Hematopoietic multipotent progenitor cell (in vitro differentiated cells): ENCODE results near the gene CDX1. TPM values are rescaled to one million over a fixed set of nuclear protein-coding genes. Genes with fewer than 3 reads are reported as not detected.

Source experiments
- DNase-seq, 3 donors: peaks; one replicate each; pipeline ENCODE4 v3.0.0-alpha.2; 2011 to 2015; ENCODE audit warnings: low read depth in 2 of 3, low spot score in 2 of 3
- total RNA-seq: library from RNA; depleted of rRNA; stranded (reverse); fragments of >200 nt; gene quantifications from one replicate; pipeline ENCODE4 v1.2.3, GENCODE V29; 2012

Gene CDX1
- total RNA-seq, 1 donor = not detected

DNA sequence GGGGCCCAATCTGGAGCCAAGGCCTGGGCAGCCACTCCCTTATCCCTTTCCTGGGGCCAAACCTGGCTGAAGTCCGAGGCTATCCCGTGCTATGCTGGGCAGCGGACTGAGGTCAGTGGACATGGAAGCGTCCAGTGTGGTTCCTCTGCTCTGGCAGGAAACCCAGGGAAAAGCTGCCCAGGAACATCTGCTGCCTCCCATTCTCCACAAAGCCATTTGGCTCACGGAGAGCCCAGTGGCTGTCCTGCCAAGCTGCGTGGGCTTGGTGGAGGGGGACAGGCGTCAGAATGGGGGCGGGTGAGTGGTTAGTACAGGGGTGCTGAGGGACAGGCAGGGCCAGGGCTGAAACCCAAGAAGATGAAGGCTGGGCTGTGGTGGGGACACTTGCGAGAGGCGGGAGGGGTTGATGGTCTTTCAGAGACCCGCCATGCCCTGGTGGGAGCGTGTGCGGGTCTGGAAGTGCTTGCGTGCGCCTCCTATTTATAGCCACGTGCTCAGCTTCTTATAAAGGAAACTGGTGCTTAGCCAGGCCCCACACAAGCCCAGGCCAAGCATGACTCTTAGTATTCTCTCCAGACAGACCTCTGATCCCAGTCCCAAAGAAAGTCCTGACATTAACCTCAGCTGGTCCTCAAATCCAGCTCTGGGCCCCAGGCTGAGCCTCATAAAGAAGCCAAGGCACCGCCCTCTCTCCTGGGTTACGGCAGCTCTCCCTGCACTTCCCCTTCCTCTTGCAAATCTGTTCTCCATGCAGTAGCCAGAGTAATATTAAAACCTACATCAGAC lies 13.9 kb downstream of the CDX1 start:
- DNase-seq = no peak

DNA sequence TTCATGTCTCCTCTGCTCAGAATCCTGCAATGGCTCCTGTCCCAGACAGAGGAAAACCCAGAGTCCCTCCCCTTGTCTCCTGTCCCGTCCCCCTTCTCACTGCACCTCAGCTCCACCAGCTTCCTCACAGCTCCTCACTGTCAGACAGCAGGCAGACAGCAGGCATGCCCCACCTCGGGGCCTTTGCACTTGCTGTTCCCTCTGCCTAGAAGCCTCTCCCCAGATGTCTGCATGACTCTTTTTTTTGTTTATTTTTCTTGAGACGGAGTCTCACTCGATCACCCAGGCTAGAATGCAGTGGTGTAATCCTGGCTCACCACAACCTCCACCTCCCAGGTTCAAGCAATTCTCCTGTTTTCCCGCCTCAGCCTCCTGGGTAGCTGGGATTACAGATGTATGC lies 14.4 kb downstream of the CDX1 start:
- no peak for DNase-seq

DNA sequence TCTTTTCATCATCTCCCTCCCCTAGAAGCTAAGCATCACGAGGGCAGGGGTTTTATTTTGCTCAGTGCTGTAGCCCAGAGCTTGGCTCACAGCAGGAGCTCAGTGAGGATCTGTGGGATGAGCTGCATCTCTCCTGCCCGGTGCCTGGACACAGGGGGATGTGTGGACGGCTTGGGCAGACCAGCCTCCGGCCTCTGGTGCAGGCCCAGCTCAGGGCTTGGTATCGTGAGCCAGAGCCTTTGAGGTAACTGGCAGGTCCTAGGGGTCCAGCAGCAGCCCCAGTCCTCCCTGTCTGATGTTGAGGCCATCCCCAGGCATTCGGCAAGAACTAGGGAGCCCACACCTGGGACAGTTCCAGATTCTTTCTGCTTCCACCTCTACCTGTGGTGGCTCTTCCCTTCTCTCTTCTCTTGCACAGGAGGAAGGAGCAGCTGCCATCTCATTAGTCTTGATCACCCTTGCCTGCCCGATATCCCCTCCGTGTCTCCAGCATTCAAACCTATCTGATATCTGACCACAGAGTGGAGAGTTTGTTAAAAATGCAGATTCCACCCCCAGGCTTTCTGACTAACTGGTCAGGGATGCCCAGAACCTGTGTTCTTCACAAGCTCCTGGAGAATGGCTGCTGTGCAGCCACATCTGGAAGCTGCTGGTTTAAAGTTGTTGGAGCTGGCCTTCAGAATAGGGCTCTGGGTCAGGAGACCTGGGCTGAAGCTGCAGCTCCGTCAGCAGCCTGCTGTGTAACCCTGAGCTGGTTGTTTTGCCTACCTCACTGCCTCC lies 15.4 kb downstream of the CDX1 start:
- no peak for DNase-seq

DNA sequence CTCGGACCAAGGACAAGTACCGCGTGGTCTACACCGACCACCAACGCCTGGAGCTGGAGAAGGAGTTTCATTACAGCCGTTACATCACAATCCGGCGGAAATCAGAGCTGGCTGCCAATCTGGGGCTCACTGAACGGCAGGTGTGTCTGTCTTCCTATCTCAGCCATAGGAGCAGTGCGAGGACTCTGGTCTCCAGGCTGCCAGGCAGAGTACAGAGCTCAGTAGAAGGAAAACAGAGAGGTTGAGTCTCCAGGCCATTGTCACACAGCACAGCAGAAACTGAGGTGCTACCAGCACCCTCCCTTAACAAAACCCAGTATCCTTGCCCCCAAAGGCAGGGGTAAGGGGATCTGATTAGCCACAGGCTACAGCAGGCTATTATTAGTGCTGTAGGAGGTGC lies 16.2 kb downstream of the CDX1 start:
- no peak for DNase-seq

DNA sequence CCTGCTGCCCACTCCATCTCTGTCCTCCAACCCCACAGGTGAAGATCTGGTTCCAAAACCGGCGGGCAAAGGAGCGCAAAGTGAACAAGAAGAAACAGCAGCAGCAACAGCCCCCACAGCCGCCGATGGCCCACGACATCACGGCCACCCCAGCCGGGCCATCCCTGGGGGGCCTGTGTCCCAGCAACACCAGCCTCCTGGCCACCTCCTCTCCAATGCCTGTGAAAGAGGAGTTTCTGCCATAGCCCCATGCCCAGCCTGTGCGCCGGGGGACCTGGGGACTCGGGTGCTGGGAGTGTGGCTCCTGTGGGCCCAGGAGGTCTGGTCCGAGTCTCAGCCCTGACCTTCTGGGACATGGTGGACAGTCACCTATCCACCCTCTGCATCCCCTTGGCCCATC lies 16.9 kb downstream of the CDX1 start:
- DNase-seq = no peak

DNA sequence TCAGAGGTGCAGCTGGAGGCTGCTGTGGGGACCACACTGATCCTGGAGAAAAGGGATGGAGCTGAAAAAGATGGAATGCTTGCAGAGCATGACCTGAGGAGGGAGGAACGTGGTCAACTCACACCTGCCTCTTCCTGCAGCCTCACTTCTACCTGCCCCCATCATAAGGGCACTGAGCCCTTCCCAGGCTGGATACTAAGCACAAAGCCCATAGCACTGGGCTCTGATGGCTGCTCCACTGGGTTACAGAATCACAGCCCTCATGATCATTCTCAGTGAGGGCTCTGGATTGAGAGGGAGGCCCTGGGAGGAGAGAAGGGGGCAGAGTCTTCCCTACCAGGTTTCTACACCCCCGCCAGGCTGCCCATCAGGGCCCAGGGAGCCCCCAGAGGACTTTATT lies 17.4 kb downstream of the CDX1 start:
- no peak for DNase-seq

DNA sequence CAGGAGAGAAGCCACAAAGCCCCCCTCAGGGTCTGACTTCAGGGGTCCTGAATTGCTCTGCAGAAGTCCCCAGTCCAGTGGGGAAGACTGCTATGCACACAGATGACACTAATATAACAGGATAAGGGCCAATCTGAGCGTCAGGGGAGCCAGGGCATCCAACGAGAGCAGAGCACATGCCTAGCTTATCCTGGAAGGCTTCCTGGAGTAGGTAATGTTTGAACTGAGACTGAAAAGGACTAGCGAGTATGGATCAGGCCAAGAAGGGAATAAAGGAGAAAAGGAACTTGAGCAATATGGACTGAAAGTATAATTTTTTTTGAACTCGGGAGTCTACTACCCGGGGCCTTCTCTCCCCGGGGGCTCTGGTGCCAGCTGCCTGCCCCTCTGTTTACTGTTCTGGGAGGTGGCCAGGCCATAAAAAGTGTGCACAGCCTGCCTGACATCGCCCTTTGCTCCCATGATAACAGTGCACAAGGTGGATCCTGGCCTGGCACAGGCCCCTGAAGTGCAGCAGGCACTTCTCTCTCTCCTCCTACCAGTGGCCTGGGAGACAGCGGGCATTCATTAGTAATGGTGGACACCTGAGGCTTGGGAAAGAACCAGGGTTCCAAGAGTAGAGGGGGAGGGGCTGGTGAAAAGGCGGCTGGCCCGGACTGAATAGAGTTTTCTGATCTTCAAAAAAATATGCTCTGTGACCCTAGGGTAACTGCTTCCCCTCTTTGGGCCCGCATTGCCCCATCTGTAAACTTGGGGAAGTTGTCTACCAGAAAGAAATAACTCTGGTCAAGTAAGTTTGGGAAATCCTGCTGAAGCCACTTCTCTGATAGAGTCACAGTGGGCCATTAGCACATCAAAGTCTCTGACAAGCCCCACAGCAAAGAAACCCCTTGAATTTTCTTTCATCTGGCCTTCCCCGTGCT lies 18.7 kb downstream of the CDX1 start:
- DNase-seq = no peak

DNA sequence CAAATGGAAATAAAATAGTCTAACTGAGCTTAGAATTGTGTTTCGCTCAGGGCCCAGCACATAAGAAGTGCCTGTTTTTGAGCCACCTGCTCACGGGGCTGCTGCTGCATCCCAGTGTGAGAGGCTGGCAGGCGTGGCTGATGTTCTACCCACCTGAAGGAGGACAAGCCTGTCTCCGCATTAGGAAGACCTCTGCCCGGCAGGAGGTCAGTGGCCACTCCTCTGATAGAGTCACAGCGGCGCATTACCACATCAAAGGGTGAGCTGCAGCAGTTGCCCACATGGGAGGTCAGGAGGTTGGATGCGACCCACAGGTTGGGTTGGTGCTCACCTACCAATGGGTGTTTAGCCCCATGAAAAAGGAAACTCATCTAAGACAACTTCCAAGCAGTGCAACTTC lies 19.6 kb downstream of the CDX1 start:
- DNase-seq = no peak

DNA sequence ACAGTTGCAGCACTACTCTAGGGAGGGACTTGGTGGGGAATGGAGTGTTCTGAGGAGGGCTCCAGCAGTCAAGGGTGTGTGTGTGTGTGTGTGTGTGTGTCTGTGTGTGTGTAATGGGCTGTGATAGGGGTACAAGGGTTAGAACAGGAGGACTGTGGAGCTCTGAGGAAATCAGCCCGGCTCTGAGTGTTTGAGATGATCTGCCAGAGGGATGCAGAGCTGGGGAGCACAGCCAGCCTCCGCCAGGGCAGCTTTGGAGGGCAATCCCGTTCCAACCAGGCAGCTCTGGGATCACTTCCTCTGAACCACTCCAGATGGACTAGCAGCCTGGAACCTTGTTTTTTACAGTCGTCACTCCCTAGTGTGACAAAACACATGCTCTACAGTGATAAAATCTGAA lies 20.3 kb downstream of the CDX1 start:
- no peak for DNase-seq

DNA sequence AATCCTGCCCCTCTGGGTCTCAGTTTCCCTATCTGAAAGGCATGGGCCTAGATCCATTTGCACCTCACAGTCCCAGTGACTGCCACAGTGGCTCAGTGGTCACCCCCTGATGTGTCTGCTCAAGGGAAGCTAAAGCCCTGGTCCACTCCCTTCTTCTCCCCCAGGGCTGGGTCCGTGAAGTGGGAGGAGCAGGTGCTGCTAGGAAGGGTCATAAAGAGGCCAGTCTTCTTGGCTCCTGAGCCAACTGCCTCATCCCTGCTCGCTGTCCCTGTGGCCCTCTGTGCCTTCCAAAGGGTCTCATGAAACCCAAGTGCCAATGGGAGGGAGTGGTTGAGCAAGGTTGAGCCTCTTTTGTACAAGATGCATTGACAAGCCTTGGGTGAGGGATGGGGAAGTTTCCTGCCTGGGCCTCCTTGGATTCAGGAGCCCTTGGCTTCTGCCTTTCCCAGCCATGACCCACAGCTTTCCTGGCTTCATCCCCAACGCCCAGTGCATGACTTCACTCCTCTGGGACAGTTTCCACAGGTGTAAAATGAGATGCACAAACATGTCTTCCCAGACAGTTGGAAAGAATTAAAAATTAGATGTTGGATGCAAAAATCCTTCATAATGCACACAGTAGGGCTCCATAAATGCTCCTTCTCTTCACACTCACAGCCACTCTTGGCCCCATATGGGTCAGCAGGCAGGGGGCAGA lies 21.7 kb downstream of the CDX1 start:
- no peak for DNase-seq

DNA sequence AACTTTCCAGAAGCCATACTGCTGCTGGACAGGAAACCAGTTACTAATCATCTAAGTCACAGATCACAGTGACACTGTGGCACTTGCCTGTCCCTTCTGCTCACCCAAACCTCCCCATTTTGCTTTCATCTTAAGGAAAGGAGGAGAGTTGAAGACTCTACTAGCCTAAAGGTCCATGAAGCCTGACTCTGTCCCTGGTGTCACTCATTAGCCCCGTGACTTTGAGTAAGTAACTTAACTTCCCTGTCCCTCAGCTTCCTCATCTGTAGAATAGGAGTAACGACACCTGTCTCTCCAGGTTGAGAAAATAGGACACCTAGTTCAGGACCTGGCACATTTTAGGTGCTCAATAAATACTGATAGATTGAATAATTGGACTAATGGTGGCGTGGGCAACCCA lies 22.7 kb downstream of the CDX1 start:
- peak in 1 of 3 donors; percentile 33 for DNase-seq

DNA sequence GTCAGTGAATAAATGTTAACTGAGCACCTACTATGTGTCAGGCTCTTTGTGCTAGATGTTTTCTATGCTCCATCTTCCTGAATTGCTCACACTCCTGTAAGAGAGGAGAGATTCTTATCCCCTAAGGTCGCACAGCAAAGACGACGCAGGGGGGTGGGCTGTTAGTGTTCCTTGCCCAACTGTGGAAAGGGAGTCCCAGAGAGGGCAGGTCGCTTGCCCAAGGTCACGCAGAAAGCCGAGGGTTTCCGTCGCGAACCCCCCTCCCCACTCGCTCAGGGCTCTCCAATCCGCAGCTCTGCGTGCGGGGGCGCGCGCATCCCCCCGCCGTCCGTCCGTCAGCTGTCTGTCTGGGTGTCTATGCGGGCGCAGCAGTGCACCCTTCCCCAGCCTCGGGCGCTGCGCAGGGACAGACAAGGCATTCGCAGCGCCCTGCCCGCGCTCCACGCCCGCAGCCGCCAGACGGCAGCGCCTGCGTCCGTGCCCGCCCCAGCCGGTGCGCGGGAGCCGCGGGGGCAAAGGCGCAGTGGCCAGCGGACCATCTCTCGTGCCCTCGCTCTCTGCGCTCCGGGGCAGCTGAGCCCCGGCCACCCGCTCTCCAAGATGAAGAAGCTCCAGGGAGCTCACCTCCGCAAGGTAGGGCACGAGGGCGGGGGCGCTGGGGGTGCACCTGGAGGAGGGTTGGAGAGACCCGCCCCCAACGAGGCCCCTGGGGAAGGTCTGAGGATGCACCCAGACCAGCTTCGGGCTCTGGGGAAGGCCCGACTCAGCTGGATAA lies 23.3 kb downstream of the CDX1 start, which contains the start of gene SLC6A7:
Gene SLC6A7, plus strand, starts transcription at position 335 of the 775 bp plus-strand sequence. Its CDS starts 266 bp downstream, at position 601.
- DNase-seq = no peak

DNA sequence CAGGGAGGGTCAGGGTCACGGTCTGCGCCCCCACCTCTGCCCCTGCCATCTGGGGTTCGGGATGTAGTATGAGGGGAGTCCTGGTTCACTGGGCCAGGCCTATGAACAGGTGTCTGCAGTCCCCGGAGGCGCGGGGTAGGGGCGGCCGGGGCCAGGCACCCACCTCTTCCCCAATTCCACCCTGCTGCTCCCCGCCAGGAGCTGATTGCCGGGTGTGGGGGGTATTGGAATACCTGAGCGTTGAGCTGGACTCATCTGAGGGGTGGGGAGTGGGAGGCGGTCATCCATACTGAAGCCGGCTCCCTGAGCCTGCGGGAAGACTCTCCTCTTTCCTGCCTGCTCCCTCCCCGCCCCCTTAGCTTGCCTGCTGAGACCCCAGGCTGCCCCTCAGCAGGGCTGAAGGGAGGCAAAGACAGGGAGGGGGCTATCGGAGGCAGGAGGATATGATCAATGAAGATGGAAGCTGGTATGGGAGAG lies 24.0 kb downstream of the CDX1 start:
- no peak for DNase-seq

DNA sequence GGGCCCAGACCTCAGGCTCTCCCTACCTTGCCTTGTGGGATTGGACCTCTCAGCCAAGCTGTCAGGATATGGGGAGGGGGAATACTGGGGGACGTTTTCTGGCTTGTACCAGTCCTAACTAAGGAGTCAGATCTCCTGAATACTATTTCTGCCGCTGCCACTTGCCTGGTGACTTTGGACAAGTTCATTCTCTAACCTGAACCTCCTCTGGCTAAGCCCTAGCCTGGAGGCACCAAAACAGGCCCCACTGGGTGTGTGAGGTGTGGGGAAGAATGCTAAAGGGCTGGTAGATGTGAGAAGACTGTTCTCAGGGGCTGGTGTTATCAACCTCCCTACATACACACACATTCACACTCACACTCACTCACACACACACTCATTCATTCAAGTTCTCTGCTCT lies 24.4 kb downstream of the CDX1 start:
- DNase-seq = no peak

DNA sequence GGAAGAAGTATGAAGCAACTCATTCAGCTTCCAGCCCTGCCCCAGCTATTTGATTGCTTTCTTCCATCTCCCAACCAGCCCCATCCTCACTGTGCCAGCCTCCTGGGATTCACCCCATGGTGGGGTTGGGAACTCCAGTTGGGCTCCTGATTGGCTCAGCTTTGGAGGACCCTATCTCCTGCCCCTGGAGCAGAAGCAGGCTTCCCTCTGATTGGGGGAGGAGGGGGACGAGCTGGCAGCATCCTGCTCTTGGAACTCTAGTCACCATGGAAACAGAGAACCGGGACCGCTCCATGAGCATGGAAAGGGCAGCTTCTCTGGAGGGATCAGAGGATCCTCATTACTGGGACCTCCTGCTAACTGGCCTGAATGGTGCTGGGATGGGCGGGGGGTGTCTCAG lies 25.9 kb downstream of the CDX1 start:
- no peak for DNase-seq

DNA sequence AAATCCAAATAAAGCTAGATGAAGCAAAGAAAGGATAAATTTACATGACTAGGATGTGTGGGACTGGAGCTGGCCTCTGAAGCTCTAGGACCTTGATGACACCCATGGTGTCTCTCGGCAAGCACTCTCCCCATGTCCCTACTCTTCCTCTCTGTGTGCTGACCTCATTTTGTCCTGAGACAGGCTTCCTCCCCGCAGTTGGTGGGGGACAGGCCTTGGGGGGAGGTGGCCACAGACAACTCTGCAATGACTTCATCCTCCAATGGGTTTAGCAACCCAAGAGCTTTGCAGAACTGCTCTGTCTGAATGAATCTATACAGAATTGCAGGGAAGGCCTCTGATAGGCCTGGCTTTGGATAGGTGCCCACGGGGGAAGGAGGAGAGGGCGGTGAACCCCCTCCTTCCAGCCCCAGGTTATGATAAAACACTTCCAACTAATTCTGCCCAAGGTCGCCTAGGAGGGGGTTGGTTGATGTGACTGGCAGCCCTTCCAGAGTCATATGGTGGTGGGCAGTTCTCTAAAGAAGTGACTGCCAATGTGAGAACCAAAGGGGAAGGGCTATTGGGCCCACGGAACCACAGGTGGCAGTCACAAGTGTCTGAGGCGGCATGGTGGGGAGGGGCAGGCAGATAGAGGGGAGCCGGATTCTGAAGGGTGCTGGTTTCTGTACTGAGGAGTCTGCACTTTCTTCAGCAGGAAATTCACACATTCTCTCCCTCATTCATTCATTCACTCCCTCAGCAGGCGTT lies 29.3 kb downstream of the CDX1 start:
- DNase-seq = no peak

DNA sequence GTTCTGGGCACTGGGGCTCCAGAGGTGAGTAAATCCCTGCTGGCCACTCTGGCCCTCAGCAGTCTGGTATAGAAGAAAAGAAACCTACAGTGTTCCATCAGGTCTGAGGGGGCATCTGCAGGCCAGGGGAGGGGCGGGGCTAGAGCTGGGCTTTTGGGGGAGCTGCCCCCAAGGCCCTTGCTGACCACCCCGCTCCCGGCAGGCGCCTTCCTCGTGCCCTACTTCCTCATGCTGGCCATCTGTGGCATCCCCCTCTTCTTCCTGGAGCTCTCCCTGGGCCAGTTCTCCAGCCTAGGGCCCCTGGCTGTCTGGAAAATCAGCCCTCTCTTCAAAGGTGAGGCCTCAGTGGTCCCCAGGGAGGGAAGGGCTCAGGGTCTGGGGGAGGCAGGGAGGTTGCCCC lies 29.9 kb downstream of the CDX1 start:
- DNase-seq = no peak

DNA sequence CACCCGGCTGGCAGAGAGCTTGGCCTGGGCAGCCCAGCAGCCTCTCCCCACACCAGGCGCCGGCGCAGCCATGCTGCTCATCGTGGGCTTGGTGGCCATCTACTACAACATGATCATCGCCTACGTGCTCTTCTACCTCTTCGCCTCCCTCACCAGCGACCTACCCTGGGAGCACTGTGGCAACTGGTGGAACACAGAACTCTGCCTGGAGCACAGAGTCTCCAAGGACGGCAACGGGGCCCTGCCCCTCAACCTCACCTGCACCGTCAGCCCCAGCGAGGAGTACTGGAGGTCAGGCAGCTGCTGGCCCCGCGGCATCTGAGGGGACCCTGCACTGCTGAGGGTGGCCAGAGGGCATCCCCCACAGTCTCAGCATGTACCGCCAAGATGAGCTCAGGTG lies 30.4 kb downstream of the CDX1 start:
- no peak for DNase-seq

DNA sequence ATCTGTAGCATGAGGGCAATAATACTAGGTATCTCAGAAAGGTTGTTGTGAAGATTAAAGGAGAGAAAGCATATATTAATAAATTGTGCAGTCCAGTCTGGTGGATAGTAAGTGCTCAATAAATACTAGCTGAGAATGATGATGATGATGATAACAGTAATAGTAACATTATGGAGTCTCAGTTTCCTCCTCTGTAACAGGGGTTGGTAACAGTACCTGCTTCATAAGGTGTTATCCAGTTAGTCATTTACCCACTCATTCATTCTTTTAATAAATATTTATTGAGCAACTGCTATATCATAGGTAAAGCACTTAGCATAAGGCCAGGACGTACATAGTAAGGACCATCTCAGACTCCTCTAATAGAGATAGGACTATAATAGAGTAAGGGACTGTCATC lies 30.9 kb downstream of the CDX1 start:
- no peak for DNase-seq
